ENCODE data around the gene PRSS56. TPM values are rescaled to one million over a fixed set of nuclear protein-coding genes. Genes with fewer than 3 reads are reported as not detected.
A peak's percentile ranks its signal among the peaks of the same experiment; 100 is the strongest.

Gene PRSS56
- not detected for total RNA-seq (ENCODE audit: insufficient read depth, low replicate concordance)

- no peak for DNase-seq (ENCODE audit: low spot score)
Observed at GRCh38 chr2:232519581-232520438, at the start of gene PRSS56. TSS of gene PRSS56 (plus strand) at chr2:232520388. CDS start at chr2:232520599, 211 bp downstream.

GRCh38 chr2:232473467-232473890 lies 46.7 kb upstream of the PRSS56 start:
- peak; percentile 51 for DNase-seq (ENCODE audit: low spot score)

GRCh38 chr2:232476045-232476444 lies 44.1 kb upstream of the PRSS56 start:
- no peak for DNase-seq (ENCODE audit: low spot score)

- DNase-seq (ENCODE audit: low spot score): no peak
Observed at GRCh38 chr2:232476791-232477190, 43.4 kb upstream of the PRSS56 start.

GRCh38 chr2:232477751-232478510 lies 42.3 kb upstream of the PRSS56 start:
- no peak for DNase-seq (ENCODE audit: low spot score)

- DNase-seq (ENCODE audit: low spot score): no peak
Observed at GRCh38 chr2:232478571-232479340, 41.4 kb upstream of the PRSS56 start.

GRCh38 chr2:232479341-232480200 lies 40.6 kb upstream of the PRSS56 start:
- DNase-seq (ENCODE audit: low spot score): no peak

- DNase-seq (ENCODE audit: low spot score): no peak
Observed at GRCh38 chr2:232480201-232481190, 39.7 kb upstream of the PRSS56 start.

GRCh38 chr2:232481322-232482140 lies 38.7 kb upstream of the PRSS56 start:
- no peak for DNase-seq (ENCODE audit: low spot score)

GRCh38 chr2:232482301-232483238 lies 37.6 kb upstream of the PRSS56 start:
- DNase-seq (ENCODE audit: low spot score): no peak

- no peak for DNase-seq (ENCODE audit: low spot score)
Observed at GRCh38 chr2:232483311-232483922, 36.8 kb upstream of the PRSS56 start.

GRCh38 chr2:232483923-232484627 lies 36.1 kb upstream of the PRSS56 start:
- no peak for DNase-seq (ENCODE audit: low spot score)

GRCh38 chr2:232484628-232485347 lies 35.4 kb upstream of the PRSS56 start:
- no peak for DNase-seq (ENCODE audit: low spot score)

- DNase-seq (ENCODE audit: low spot score): no peak
Observed at GRCh38 chr2:232485348-232485756, 34.8 kb upstream of the PRSS56 start.

- no peak for DNase-seq (ENCODE audit: low spot score)
Observed at GRCh38 chr2:232485757-232486557, 34.2 kb upstream of the PRSS56 start.
